ENCODE data around the gene RAB8B. TPM values are rescaled to one million over a fixed set of nuclear protein-coding genes. Genes with fewer than 3 reads are reported as not detected.

Gene RAB8B
- total RNA-seq, 1 experiment from 2014 or later, result 17.6 TPM

- no peaks in the 10 kb centered on the region for H3K4me1 ChIP-seq (ENCODE audit: control insufficient read depth, insufficient read depth, low read length)
- intact Hi-C loops (cut with micrococcal nuclease; ENCODE audit: unreplicated experiment), result no loop called here
- no peaks in the 10 kb centered on the region for H3K36me3 ChIP-seq (ENCODE audit: control insufficient read depth, insufficient read depth, low read length)
- in situ Hi-C loops (cut with HindIII; ENCODE audit: low pct_unique_long_range_greater_than_20kb, low sequenced_read_pairs), result no loop called here
- H3K27ac ChIP-seq (ENCODE audit: low read length), result no peak overlapping the region
- no peak for TF ChIP-seq POLR2AphosphoS5 (IDR thresholded peaks at IDR 0.05; ENCODE audit: low read depth, low read length)
- no peak for TF ChIP-seq REST (IDR thresholded peaks at IDR 0.05; ENCODE audit: insufficient read depth in 1 of 2, low read depth in 2 of 2, low read length in 1 of 2)
- no peak for TF ChIP-seq CTCF (IDR thresholded peaks at IDR 0.05)
- no peak for TF ChIP-seq SIN3A (IDR thresholded peaks at IDR 0.05; ENCODE audit: borderline replicate concordance, insufficient read depth, low read depth, low read length)
- ChIA-PET POLR2A (no interaction called here), CTCF (no interaction called here)
- no peak overlapping the region for H3K4me3 ChIP-seq (ENCODE audit: low read depth in 2 of 2, low read length in 2 of 2)
- H3K9me3 ChIP-seq (ENCODE audit: control insufficient read depth, insufficient read depth, low read depth, low read length), result no peaks in the 10 kb centered on the region
- no TSS peak for BruUV-seq (replicated peaks)
- H3K27me3 ChIP-seq (ENCODE audit: control insufficient read depth, insufficient read depth, low read length), result no peaks in the 10 kb centered on the region
- no peak for ATAC-seq
- DNase-seq (ENCODE audit: low read depth, low spot score), result no peak
Observed at GRCh38 chr15:63243101-63243500, 53.7 kb downstream of the RAB8B start.

DNA sequence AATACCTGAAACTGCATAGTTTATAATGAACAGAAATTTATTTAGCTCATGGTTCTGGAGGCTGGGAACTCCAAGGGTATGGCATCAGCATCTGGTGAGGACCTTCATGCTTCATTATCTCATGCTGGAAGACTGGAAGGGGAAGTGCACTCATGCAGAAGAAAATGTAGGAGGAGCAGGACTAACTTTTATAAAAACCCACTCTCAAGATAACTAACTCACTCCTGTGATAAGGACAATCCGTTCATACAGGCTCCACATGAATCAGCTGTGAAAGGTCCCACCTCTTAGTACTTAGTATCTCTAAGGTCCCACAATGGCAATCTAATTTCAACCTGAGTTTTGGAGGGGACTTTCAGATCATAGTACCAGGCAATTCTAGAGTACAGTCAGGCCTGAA, 54.4 kb downstream of the RAB8B start:
- Histone ChIP-seq H3K36me3 (ENCODE audit: control insufficient read depth, insufficient read depth, low read length) (no peaks in the 10 kb centered on the region), H3K4me1 (ENCODE audit: control insufficient read depth, insufficient read depth, low read length) (no peaks in the 10 kb centered on the region), H3K27me3 (ENCODE audit: control insufficient read depth, insufficient read depth, low read length) (no peaks in the 10 kb centered on the region), H3K27ac (ENCODE audit: low read length) (no peak overlapping the region), H3K9me3 (ENCODE audit: control insufficient read depth, insufficient read depth, low read depth, low read length) (no peaks in the 10 kb centered on the region), H3K4me3 (ENCODE audit: low read depth in 2 of 2, low read length in 2 of 2) (no peak overlapping the region)
- POLR2A ChIA-PET, result interaction anchor here (0.6 kb wide), 1 partner anchor 12 kb away, joined by 4 read pairs; no protein-coding TSS in a partner anchor
- in situ Hi-C loops (cut with HindIII; ENCODE audit: low pct_unique_long_range_greater_than_20kb, low sequenced_read_pairs) (no loop called here), intact Hi-C loops (cut with micrococcal nuclease; ENCODE audit: unreplicated experiment) (no loop called here)
- DNase-seq (ENCODE audit: low read depth, low spot score), result no peak
- ATAC-seq, result no peak
- no TSS peak for BruUV-seq (replicated peaks)
- no peak for TF ChIP-seq SIN3A (IDR thresholded peaks at IDR 0.05; ENCODE audit: borderline replicate concordance, insufficient read depth, low read depth, low read length)
- TF ChIP-seq REST (IDR thresholded peaks at IDR 0.05; ENCODE audit: insufficient read depth in 1 of 2, low read depth in 2 of 2, low read length in 1 of 2), result no peak
- no peak for TF ChIP-seq CTCF (IDR thresholded peaks at IDR 0.05)
- TF ChIP-seq TCF7L2 (IDR thresholded peaks at IDR 0.05; ENCODE audit: low read depth, low read length), result no peak
- no peak for TF ChIP-seq POLR2AphosphoS5 (IDR thresholded peaks at IDR 0.05; ENCODE audit: low read depth, low read length)
- CTCF ChIA-PET, result interaction anchor here (0.6 kb wide), 1 partner anchor 10 kb away, joined by 3 read pairs; no protein-coding TSS in a partner anchor
